AG20443 (cell line): ENCODE results near the gene BABAM2.

Experiments used
- DNase-seq: peaks from one replicate; pipeline ENCODE4 v3.0.0; 2012; ENCODE audit warnings: low spot score, mixed read lengths

The BABAM2 gene

GRCh38 chr2:28206762-28207161, 316.2 kb downstream of the BABAM2 start:
- DNase-seq, result no peak

GRCh38 chr2:28209261-28209691, 318.7 kb downstream of the BABAM2 start:
- no peak for DNase-seq

GRCh38 chr2:28209864-28210263, 319.3 kb downstream of the BABAM2 start:
- no peak for DNase-seq

DNA sequence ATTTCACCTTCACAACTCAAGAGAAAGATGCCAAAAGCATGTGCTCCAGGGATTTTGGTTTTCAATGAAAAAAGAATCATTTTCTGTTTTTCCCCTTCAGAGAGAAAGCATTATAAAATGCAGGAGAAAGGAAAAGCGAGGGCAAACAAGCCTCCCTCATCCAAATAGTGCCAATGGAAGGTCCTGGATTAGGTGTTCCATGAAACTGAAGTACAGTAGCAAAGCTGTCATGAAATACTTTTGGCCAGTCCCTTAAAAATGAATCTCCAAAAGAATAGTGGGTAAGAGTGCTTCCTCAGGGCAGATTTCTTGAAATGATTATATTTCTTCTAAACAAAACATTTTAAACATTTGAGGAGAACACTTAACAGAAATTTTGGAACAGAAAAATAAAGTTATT, 320.0 kb downstream of the BABAM2 start:
- DNase-seq, result no peak

DNA sequence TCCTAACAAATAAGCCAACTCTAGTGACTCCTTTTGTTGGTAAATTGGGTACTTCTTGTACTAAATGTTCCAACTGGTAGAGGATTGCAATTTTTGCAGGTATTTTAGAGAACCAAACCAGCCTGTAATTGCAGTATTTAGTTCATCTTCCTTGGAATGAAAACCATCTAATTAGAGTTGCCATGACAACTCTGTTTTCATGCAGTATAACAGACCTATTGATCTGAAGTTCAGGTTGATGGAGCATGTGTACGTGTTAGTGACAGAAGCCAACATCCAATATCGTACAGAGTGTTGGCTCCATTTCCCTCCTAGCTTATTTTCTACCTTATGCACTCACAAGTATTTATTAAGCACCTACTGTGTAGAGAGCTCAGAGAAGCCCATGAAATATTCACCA, 325.8 kb downstream of the BABAM2 start:
- no peak for DNase-seq

DNA sequence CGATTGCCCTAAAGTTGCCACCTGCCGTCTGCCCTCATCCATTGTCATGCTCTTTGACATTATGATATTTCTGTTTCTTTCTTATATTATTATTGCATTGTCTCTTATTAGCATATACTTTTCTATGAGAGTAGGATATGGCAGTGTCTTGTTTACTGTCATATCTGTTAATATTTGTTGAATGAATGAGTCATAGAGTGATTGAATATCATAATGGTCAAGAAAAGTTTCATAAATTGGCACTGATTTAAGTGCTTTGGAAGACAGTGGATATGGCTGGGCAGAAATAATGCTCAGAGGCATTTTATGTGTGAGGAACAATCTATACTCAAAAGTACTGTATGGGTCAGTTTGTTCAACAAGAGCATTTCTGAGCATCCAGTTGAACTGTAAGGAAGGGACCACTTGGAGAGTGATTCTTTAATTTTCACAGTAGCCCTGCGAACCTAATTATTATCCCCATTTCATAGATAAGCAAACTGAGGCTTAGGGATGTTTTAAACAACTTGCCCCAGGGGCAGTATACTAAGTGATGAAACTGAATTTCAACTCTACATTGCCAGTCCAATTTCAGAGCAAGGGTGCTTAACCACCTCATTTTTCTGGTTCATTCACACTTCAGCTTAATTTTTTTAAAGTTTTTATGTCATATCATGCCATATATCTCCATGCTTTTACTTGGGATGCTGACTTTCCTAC, 326.7 kb downstream of the BABAM2 start:
- no peak for DNase-seq

GRCh38 chr2:28219138-28219537, 328.6 kb downstream of the BABAM2 start:
- no peak for DNase-seq

GRCh38 chr2:28219758-28220368, 329.3 kb downstream of the BABAM2 start:
- no peak for DNase-seq

DNA sequence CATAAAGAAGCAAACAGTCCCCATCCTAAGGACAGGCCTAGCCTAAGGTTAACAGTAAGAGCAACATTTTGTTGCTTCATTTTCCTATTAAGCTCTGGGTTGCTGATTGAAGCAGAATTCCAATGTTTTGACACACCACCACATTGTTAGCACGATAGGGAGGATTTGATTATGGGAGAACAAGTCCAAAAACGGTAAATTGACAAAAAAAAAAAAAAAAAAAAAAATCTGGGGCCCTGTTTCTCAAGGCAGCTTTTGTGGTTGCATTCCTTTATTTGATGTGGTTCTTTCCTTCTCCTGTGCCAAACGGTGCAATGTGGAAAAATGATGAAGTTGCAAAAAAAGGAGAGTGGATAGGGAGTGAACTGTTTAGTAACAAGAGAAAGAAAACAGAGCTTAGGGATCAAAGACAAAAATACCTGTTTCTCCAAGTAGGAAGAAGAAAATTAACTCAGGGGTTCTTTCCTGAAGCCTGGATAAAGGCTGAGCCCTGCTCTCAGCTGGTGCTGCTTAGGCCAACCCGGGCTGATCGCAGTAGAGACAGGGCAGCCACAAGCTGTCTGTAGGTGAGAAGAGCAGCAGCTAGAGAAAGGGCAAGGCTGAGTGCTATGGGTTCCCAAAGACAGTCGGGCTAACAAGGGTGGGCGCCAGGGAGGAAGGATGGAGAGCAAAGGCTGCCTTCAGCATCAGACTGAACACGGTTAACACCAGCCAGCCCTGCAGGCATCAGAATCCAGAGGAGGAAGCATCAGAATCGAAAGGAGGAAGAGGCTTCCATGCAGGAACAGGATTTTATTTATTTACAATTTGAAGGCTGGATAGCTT, 334.3 kb downstream of the BABAM2 start:
- peak; percentile 73 for DNase-seq

DNA sequence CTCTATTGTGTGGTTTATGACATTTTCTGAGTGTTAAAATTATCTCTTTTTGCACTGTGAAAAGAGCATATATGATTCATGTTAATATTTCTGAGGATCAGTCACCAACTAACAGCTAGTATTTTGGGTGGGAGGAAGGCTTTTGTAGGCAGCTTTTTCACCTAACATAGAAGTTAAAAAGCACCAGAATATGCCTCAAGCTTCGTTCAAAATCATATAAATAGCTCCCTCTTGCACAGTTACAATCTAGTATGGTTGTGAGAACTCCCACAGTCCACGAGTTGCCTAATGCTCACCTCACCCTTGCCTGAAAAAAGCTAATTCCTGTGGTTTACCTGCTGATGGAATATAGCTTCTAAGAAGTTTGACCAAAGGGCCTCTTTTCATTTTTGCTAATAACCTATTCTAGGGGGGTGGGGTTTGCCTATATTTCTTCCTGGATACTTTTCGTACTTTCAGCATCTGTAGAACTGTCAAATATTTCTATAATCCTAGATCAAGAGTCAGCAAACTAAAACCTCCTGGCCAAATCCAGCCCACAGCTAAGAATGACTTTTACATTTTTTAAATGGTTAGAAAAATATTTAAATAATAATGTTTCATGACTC, 335.0 kb downstream of the BABAM2 start:
- DNase-seq, result no peak

DNA sequence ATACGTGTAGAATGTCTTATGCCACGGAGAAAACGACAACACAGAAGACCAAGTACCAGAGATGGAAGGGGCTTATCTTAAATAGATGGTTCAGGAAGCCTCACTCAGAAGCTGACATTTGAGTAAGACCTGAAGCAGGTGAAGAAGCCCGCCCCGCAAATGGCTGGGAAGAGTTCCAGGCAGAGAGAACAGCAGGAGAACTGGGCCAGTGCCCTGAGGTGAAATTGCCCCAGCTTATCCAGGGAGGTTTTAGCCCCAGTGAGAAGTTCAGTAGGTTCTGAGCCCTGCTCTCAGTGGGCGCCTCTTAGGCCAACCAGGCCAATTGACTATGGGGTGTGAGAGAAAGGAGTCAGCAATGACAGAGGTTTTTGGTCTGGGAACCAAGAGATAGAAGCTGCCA, 336.0 kb downstream of the BABAM2 start:
- DNase-seq, result no peak

- no peak for DNase-seq
Observed at GRCh38 chr2:28227498-28227897, 337.0 kb downstream of the BABAM2 start.

DNA sequence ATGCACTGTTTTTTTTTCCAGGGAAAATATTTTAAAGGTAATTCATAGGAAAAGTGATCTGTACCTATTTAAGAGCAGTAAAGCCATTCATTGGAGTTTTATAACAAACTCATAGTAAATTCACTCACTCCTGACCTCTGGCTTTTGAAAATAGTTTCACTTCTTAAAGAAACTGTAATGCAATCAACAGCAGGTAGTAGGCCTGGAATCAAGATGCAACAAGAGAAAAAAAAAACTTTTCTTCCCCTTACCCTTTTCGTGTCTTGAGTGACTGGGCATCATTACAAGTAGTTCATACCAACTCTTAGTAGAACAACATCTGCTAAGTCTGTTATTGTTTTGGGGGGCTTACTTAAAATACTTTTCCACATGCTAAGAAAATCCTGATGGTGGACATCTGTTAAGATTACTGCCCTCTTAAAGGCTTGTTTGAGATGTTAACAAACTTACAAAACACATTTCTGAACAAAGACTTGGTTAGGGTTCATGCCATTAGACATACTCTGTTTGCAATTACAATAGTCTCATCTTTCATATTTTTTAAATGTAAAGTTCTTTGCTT, 338.0 kb downstream of the BABAM2 start:
- no peak for DNase-seq

DNA sequence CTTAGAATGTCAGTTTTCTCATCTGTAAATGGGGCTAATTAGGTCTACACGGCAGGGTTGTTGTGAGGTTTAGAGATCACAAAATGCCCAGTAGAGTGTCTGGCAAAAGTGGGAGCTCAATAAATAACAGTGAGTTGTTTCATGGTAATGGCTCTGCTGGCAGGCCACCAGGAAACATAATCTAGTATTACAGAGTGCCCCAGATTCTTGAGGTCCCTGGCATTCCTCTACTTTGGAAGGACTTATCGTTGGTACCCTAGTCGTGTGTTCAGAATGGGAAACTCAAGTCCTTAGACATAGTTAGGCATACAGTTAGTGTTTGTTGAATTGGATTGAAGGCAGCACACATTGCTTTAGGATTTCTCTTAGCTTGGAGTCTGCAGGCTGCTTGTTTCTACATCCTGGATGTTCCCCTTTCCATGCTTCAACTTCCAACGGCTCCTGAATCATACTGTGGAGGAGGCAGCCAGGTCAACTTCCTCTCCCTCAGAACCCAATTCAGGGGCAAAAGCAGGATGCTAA, 340.6 kb downstream of the BABAM2 start:
- peak; percentile 35 for DNase-seq

- DNase-seq, result peak; percentile 48
Observed at GRCh38 chr2:28232295-28232694, 341.8 kb downstream of the BABAM2 start.

- peak; percentile 64 for DNase-seq
Observed at GRCh38 chr2:28233164-28233676, 342.7 kb downstream of the BABAM2 start.

DNA sequence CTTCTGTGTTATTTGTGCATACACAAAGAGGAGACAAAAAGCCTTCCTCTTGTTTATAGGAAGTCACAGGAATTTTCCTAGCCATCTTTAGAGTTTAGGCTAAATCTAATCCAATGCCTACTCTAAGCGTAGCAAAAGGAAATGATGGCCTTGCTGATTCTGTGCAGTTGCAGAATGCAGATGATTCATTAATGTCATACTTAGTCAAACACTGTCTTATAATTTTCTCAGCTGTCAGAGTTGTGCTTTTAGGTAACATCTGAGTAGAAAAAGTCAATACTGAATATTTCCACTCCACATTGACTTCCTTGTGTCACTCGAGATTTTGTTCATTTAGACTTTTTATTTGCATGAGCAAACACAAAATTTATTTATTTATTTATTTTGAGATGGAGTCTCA, 344.3 kb downstream of the BABAM2 start:
- no peak for DNase-seq

DNA sequence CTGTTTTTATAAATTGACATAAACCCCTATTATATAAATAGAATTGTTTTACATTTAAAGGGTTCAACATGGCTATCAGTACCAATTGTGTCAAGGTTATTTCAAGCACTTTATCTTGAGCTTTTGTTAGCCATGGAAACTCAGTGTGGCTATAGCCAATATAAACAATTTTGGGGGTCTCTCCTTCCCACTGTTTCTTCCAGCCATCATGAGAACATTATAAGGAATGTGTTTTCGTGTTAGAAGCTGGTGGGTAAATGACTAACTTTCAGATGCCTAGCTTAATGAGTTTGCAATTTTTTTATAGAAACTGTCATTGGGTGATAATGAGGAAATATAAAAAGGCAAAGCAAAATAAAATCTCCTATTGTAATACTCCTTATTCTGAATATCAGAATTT, 348.7 kb downstream of the BABAM2 start:
- DNase-seq, result no peak

DNA sequence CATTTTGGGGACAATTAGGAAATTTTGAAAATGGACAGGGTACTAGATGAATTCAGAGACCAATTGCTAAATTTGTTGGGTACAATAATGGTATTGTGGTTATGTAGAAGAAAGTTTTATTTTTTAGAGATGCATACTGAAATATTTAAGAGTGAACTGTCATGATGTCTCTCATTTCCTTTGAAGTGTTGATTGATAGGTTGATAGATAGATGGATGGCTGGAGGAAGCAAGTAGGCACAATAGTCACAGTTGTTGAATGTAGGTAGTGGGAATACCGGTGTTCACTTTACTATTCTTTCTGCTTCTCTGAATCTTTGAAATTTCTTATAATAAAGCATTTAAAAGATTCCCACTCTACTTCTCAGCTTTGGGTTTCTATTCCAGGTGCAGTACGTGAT, 350.4 kb downstream of the BABAM2 start:
- DNase-seq, result no peak

DNA sequence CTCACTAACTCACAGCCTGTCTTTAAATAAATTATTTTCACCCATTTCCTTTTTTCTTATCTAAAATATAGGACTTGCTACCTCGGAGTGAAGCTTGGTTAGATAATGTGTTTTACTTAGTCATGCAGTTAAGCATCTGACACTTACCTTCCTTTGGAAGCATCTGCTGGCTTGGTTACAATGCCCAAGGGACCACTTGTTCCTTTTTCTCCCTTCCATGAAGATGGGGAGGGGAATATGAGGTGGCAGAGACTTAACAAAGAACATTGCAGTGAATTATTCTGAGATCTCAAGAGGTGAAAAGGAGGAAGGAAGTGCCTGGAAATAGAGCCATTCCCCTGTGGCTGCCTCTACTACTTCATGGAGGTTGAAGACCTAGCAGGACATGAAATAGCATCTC, 356.8 kb downstream of the BABAM2 start:
- no peak for DNase-seq

DNA sequence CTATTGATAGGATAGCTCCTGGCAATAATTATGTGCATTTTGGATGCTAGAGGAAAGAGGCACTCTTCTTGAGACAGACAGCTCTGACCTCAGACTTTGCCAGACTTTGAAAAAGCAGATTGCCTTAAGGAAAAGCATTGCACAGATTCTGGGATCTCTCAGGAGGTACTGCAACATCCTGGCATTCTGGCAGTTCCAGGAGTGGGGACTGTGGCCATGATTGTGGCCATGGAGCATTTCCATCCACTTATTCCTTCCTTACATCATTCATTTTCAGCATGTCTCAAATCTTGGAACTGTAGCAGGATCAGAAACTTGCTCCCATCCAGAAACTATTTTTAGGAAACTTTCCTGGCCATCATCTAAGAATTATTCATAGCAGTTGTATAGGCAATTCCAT, 357.2 kb downstream of the BABAM2 start:
- no peak for DNase-seq

DNA sequence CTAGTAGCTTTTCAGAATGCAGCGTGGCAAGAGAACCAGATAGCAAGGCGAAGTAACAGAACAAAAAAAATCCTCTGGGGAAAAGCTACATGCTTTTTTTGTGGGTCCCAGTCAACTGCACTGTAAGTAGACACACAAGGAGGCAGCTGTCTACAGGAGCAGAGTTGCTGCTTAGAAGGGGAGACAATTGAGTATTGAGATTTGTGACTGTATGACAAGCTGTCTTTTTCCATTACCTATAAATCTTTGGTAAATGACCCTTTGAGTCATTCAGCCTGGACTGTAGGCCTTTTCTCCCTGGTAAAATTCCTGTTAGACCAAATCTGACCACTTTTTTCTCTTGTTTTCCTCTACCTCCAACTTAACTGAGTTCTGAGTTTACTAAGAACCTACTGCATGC, 358.0 kb downstream of the BABAM2 start:
- DNase-seq, result no peak
